ENCODE data around the gene HLA-F. TPM values are rescaled to one million over a fixed set of nuclear protein-coding genes. Genes with fewer than 3 reads are reported as not detected.

The HLA-F gene
- total RNA-seq, 1 donor from 2014 or later: 736 TPM

DNA sequence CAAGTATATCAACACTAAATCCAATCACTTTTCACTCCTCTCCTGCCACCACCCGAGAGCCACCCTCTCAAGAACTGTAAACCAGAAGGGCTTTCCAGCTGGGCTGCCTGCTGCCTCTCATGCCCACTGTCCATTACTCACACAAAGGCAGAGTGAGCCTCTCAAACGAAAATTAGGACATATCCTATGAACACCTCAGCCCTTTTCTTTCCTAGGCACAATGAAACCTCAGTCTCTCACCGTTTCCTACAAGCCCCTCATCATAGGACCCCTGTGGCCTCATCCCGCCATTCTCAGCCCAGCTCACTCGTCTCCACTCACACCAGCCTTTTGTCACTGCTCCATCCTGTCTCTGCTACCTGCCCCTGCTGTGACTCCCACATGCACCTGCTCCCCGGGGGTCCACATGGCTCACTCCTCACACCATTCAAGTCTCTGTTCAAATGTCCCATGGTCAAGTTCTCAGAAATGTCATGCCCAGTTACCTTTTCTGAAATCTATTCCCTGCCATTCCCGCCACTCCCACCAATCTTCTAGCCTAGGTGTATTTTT is 7.4 kb downstream of the HLA-F start:
- Mint-ChIP-seq H3K4me1 (peaks cover 62% of the 10 kb centered on the region), H3K27me3 (no peaks in the 10 kb centered on the region), H3K36me3 (ENCODE audit: low read depth) (peaks cover 33% of the 10 kb centered on the region), H3K4me3 (no peak overlapping the region), H3K27ac (peak overlapping the region; percentile 2), H3K9me3 (no peaks in the 10 kb centered on the region)
- no peak for ATAC-seq (ENCODE audit: low read depth)
- intact Hi-C loops (cut with micrococcal nuclease): no loop called here
- ChIA-PET CTCF (no interaction called here), POLR2A (no interaction called here)
- TF ChIP-seq, protein P1, sequence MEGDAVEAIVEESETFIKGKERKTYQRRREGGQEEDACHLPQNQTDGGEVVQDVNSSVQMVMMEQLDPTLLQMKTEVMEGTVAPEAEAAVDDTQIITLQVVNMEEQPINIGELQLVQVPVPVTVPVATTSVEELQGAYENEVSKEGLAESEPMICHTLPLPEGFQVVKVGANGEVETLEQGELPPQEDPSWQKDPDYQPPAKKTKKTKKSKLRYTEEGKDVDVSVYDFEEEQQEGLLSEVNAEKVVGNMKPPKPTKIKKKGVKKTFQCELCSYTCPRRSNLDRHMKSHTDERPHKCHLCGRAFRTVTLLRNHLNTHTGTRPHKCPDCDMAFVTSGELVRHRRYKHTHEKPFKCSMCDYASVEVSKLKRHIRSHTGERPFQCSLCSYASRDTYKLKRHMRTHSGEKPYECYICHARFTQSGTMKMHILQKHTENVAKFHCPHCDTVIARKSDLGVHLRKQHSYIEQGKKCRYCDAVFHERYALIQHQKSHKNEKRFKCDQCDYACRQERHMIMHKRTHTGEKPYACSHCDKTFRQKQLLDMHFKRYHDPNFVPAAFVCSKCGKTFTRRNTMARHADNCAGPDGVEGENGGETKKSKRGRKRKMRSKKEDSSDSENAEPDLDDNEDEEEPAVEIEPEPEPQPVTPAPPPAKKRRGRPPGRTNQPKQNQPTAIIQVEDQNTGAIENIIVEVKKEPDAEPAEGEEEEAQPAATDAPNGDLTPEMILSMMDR (IDR thresholded peaks at IDR 0.05): no peak
- no peak for DNase-seq

- no peak overlapping the region for H3K27ac Mint-ChIP-seq
- no peaks in the 10 kb centered on the region for H3K9me3 Mint-ChIP-seq
- intact Hi-C loops (cut with micrococcal nuclease): no loop called here
- CTCF ChIA-PET: no interaction called here
- TF ChIP-seq, protein P1 (IDR thresholded peaks at IDR 0.05): no peak
- H3K4me3 Mint-ChIP-seq: no peak overlapping the region
- ATAC-seq (ENCODE audit: low read depth) (no peak), DNase-seq (no peak)
- H3K36me3 Mint-ChIP-seq (ENCODE audit: low read depth): peaks cover 26% of the 10 kb centered on the region
- no peaks in the 10 kb centered on the region for H3K27me3 Mint-ChIP-seq
- H3K4me1 Mint-ChIP-seq: peaks cover 55% of the 10 kb centered on the region
- POLR2A ChIA-PET: interaction anchor here (0.5 to 1.0 kb wide), 2 partner anchors 16 to 98 kb away, joined by 3 to 5 read pairs; no protein-coding TSS in a partner anchor
These were observed 8.0 kb downstream of the HLA-F start for GRCh38 chr6:29731281-29731680.

- Mint-ChIP-seq H3K27me3 (no peaks in the 10 kb centered on the region), H3K9me3 (no peaks in the 10 kb centered on the region), H3K4me1 (peaks cover 37% of the 10 kb centered on the region), H3K4me3 (no peak overlapping the region), H3K27ac (no peak overlapping the region), H3K36me3 (ENCODE audit: low read depth) (peaks cover 10% of the 10 kb centered on the region)
- ATAC-seq (ENCODE audit: low read depth): no peak
- ChIA-PET CTCF (no interaction called here), POLR2A (interaction anchor here (1.2 to 5.6 kb wide), 3 partner anchors 6 to 10 kb away, joined by 6 to 31 read pairs (median 12); partner anchors contain the start of gene HLA-F)
- TF ChIP-seq, protein P1 (IDR thresholded peaks at IDR 0.05): no peak
- no peak for DNase-seq
- intact Hi-C loops (cut with micrococcal nuclease): no loop called here
These were observed 9.8 kb downstream of the HLA-F start for GRCh38 chr6:29733057-29733456.

DNA sequence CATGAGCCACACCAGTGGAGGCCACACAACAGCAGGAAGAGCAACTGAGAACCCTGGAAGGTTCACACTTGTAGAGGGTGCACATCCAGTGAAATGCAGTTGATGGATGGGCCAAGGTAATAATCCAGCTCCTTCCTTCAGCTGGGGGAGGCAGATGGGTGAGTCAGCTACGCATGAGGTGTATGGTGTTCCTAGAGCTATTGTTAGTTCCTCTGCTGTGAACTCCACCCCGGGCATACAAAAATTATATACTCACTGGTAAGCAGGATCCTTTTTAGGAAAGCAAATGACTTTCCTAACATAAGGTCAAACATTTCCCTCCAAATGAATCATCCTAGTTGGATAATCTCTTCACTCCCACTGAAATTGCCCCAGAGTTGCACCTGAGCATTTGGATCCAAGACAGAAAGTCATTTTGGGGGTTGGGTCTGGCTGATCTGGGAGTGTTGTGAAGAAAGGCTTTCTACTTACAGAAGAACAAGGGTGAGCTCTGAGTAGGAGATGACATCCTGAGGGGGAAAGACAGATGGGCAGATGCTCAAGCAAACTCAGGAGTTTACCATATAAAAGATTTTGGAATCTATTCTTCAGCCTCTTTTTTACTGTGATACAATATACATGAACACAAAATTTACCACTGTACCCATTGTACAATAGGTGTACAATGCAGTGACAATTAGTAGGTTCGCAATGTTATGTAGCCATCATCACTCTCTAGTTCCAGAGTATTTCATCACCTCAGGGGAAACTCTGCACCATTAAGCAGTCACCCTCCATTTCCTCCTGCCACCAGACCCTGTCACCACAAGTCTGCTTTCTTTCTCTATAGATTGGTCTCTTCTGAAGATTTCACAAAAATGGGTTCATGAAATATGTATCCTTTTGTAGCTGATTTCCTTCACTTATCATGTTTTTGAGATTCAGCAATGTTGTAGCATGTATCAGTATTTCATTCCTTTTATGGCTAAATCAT is 11.1 kb downstream of the HLA-F start:
- H3K9me3 Mint-ChIP-seq: no peaks in the 10 kb centered on the region
- POLR2A ChIA-PET: interaction anchor here (1.0 to 5.6 kb wide), 6 partner anchors 7 to 214 kb away, joined by 3 to 31 read pairs (median 6); partner anchors contain the start of gene HLA-F
- H3K27me3 Mint-ChIP-seq: no peaks in the 10 kb centered on the region
- intact Hi-C loops (cut with micrococcal nuclease): no loop called here
- peak overlapping the region; percentile 22 for H3K27ac Mint-ChIP-seq
- CTCF ChIA-PET: interaction anchor here (0.8 to 6.2 kb wide), 5 partner anchors 15 to 114 kb away, joined by 3 to 66 read pairs (median 5); no protein-coding TSS in a partner anchor
- peaks cover 7% of the 10 kb centered on the region for H3K36me3 Mint-ChIP-seq (ENCODE audit: low read depth)
- TF ChIP-seq, protein P1 (IDR thresholded peaks at IDR 0.05): no peak
- DNase-seq: no peak
- ATAC-seq (ENCODE audit: low read depth): peak; percentile 58
- H3K4me1 Mint-ChIP-seq: peaks cover 30% of the 10 kb centered on the region
- no peak overlapping the region for H3K4me3 Mint-ChIP-seq

DNA sequence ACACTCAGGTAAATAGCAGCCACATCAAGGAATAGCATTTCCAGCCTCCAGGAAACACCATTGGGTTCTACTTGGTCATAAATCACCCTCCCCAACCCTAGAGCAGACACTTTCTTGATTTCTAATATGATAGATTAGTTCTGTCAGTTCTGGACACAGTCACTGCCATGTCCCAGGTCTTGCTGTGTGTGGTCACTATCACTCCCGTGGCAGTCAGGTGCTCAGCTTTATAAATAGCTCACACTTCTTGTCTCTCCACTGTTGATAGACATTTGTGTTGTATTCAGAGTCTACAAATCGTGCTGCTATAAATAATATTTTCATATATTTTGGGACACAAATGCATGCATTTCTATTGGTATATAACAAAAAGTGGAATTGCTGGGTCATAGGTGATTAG is 13.3 kb downstream of the HLA-F start:
- no peaks in the 10 kb centered on the region for H3K27me3 Mint-ChIP-seq
- CTCF ChIA-PET: interaction anchor here (0.9 to 6.2 kb wide), 5 partner anchors 12 to 330 kb away, joined by 3 to 66 read pairs (median 3); no protein-coding TSS in a partner anchor

More for the DNA sequence above, 13.3 kb downstream of the HLA-F start:
- peaks cover 13% of the 10 kb centered on the region for H3K4me1 Mint-ChIP-seq
- DNase-seq (no peak), ATAC-seq (ENCODE audit: low read depth) (no peak)
- TF ChIP-seq, protein P1 (IDR thresholded peaks at IDR 0.05): no peak
- no peaks in the 10 kb centered on the region for H3K9me3 Mint-ChIP-seq
- no peak overlapping the region for H3K4me3 Mint-ChIP-seq
- POLR2A ChIA-PET: interaction anchor here (1.2 to 5.6 kb wide), 2 partner anchors 10 to 13 kb away, joined by 4 to 31 read pairs; no protein-coding TSS in a partner anchor
- H3K36me3 Mint-ChIP-seq (ENCODE audit: low read depth): peaks cover 7% of the 10 kb centered on the region
- intact Hi-C loops (cut with micrococcal nuclease): no loop called here
- no peak overlapping the region for H3K27ac Mint-ChIP-seq
